AG20443 (cell line): ENCODE results near the gene TMEM178B.
"Not testable (repeated sequence)": the region's sequence is repeated elsewhere in the genome, so short reads cannot be mapped to it uniquely, and the experiment has no call there.

Source experiments
- DNase-seq: peaks from one replicate; pipeline ENCODE4 v3.0.0; 2012; ENCODE audit warnings: low spot score, mixed read lengths

The TMEM178B gene

DNA sequence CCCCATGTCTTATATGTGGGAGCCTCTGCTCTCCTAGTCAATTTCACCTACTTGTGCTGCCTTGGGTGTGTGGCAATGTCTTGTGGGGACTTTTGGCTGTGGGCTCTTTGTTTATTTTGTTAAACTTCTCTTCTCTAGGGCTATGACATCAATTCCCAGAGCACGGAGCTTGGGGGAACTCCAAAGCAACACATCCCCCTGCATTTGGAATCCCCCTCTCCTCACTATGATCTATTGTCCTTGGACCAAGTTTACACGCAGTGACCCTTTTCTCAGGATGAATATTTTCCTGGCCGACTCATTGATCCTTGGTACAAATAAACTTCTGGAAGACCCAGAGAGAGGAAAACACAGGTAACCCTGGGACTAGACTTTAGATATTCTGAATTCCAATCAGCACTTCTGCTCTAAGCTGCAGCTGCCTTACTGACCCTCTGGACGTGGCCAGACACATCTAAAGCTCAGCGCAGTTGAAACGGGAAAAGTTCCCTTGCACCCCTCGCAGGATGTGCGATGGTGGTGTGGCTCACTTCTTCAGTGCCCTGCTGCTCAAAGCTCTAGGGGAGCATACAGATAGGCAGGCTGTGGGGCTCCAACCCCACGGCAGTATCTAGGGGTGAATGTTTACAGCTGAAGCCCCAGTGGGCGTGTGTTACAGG lies 110.8 kb downstream of the TMEM178B start:
- DNase-seq = no peak

DNA sequence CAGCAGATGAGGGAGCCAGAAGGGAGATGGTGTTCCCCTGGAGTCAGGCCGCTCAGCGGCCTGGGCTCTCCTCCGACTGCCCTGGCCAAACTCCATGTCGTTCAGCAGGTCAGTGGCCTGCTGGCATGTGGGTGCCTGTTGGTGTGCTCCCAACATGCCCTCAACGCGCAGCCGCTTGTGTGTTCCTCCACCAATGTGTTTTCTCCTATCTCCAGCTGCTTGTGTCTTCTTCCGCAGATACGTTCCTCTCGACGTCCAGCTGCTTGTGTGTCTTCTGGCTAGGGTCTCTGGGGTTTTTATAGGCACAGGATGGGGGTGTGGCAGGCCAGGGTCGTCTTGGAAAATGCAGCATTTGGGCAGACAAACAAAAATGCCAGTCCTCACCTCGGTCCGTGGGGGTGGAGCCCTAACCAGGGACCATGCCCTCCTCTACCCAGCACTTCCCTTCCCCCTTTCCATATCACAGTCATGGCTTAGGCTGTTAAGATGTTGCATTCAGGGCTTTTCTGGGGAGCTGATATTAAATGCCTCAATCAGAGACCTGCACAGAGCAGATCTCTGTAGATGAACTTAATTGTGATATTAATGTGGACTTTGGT lies 111.6 kb downstream of the TMEM178B start:
- DNase-seq = no peak

- no peak for DNase-seq
Measured at GRCh38 chr7:141189231-141189630, 115.4 kb downstream of the TMEM178B start.

GRCh38 chr7:141190495-141190894 lies 116.6 kb downstream of the TMEM178B start:
- DNase-seq = no peak

GRCh38 chr7:141191277-141191676 lies 117.4 kb downstream of the TMEM178B start:
- DNase-seq = no peak

GRCh38 chr7:141193066-141193465 lies 119.2 kb downstream of the TMEM178B start:
- DNase-seq = no peak

GRCh38 chr7:141195722-141196121 lies 121.9 kb downstream of the TMEM178B start:
- DNase-seq = not testable (repeated sequence)

- DNase-seq = no peak
Measured at GRCh38 chr7:141198194-141198958, 124.5 kb downstream of the TMEM178B start.

GRCh38 chr7:141200191-141201108 lies 126.6 kb downstream of the TMEM178B start:
- DNase-seq = no peak

DNA sequence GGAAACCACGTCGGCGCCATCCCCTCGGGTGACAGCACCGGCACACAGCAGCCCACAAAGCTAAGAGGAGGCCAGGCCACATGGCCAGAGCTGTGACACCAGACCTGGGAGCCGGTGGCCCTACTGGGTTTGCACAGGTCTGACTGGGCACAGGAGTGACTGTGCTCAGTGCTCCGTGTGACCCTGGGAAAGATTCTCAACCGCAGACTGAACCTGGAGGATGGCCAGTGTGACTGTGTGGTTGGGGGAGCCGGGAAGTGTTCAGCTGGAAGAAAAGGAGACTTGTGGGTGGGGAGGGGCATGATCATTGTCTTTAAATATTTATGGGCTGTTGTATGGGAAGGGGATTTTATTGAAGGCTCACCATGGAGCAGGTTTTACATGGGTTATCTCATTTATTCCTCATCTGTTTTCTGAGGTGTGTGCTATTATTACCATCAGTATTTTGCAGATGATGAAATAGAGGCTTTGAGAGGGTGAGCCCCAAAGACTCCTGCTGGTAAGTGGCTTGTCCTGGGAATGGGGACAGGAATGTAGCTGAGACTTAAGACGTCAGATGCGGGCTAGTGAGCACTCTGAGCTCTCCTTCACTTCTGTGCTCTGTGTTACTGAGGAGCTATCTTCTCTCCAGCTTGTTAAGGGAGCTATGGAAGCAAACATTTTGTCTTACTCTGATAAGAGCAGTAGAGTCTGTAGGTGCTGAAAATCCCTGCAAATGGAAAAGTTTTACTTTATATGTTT lies 127.5 kb downstream of the TMEM178B start:
- DNase-seq = no peak

DNA sequence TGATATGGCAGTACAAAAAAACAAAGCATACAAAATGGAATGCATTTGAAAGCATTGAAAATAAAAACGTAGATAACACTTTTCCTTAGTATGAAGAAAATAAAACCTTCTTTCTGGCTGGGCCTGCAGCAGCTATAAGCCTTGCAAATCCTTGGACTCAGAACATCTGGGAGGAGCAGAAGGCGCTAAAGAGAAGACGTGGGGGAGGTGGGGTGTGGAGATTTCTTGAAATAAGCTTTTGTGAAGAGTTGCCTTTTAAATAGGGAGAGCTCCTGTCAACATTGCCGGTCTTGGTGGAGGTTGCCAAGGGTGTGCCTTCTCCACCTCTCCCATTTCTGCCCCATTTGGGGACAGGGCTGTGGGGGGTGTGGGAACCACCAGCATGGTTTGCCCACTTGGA lies 128.7 kb downstream of the TMEM178B start:
- no peak for DNase-seq

DNA sequence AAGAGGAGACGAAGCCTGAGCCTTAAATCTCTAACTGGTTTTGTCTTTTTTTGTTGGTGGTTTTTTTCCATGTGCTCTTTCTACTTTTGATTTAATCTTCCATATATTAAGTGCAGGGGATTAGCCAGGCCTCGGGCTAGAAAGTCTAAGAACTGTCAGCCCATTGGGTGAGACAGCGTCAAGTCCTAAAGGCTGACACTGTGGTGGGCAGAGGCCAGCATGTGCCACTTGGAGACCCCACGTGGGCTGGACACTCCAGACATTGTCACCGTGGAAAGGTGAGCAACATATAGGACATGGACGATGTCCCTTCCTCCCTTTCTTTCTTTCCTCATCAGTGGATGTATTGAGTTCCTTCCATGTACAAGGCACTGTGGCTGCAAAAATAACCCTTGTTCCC lies 129.3 kb downstream of the TMEM178B start:
- DNase-seq = no peak

GRCh38 chr7:141203586-141203985 lies 129.7 kb downstream of the TMEM178B start:
- no peak for DNase-seq

GRCh38 chr7:141207661-141208060 lies 133.8 kb downstream of the TMEM178B start:
- DNase-seq = no peak

DNA sequence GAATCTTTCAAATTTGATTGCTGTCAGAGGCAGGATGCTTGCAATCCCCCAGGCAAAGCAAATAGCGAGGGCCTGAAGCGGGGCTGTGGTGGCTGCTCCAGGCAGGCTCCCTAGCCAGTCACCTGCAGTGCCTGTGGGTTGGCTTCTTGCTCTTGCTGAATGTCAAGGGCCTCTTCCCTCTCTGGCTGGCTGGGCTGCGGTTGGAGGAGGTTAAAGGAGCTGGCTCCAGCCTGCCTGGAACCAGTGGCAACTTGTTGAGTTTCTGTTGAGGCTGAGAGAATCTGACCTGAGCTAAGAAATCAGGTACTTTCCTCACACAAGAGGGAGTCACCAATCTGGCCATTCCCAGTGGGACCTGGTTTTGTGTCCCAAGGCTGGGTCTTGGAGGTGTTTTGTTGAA lies 134.7 kb downstream of the TMEM178B start:
- DNase-seq = no peak

DNA sequence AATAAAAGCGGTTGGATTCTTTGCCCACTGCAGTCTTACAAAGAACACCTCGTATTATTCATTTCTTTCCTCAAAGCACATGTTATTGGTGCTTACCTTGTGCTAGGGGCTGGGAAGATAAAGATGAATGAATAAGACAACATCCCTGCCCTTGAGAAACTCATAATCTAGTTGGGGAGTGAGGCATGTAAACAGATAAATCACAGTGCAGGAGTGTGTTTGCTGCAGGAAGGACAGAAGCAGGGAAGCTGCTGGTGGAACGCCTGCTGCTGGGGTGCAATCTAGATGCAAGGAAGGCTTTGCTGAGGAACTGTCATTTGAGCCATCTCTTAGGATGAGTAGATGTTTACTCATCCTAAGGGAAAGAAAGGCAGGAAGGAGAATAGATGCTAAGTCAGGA lies 135.6 kb downstream of the TMEM178B start:
- no peak for DNase-seq

DNA sequence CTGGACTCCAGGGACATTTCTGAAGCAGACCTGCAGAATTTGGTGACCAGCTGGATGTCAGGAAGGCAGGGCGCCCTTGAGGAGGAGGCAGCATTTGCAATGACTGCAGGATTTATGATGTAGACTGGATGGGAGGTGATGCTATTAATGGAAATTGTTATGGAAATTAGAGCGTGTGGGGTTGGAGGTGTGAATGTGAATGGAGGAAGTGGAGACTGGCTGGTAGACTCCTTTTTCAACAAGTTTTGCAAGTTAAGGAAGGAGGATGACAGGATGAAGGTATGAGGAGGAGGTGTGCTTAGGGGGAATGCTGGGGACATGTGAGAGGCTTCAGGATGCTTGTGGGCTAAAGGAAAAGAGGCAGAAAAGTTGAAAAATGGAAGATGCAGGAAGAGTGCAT lies 137.0 kb downstream of the TMEM178B start:
- no peak for DNase-seq

GRCh38 chr7:141213226-141213625 lies 139.4 kb downstream of the TMEM178B start:
- DNase-seq = no peak

DNA sequence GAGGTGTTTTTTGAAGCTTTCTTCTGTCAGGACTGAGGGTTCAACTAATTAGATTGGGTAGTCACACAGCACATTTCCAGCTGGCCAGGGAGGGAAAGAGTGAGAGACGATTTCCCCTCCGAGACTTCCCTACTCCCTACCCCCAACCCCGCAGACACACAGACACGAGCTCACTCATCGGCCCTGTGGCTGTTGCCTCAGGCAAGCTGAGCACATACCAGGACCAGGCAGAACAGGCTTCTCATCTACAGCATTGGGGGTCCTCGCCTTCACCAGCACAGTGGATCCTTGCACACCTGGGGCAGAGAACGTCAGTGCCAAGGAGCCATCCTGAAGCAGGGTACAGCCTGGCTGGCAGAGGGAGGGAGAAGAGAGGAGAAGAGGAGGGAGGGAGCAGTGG lies 144.1 kb downstream of the TMEM178B start:
- DNase-seq = no peak

DNA sequence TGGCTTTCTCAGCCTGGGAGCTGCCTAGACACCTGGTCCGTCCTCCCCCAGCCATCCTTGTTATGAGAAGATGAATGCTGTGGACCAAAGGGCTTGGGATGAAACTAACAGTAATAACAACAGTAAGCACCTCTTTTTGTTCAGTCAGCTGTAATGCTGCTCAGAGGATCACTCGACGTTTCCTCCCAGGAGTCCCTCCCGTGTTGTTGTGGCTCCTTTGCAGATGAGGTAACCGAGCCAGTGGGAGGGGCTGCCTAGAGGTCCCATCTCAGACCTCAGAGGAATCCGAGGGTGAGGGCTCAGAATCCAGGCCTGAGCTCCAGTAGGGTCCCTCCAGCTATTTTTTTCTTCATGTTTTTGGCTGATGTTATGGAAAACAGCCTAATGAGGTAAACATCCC lies 145.1 kb downstream of the TMEM178B start:
- DNase-seq = no peak

DNA sequence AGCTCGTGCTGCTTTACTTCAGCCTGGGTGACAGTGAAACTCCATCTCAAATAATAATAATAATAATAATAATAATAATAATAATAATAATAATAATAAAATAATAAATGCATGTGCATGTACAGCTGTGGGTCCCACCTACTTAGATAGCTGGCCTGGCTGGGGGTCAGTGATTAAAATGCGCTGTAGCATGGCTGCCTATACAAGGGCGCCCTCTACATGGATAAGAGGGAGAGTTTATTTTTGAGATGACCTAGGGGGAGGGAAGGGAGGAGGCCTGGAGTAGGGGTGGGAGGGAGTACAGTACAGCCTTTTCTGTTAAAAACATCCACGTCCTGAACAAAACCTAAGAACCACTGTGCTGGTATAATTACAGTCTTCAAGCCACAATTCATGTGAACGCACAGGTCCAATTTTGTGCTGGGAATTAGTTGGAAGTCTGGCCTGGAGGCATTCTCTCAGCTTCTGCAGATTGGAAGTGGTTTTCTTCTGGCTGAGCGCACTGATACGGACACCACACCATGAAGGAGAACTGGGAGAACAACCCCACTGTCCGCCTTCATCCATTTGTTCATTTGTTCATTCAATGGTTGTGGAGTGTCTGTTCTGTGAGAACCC lies 146.5 kb downstream of the TMEM178B start:
- no peak for DNase-seq
